GM12873 (cell line): ENCODE results near the gene WNK2.

Experiments
- CTCF ChIP-seq: IDR thresholded peaks from 2 replicates; pipeline ENCODE4 v1.5.1; 2012; ENCODE audit warnings: low read depth, mild to moderate bottlenecking, moderate library complexity, low read length, control low read depth; ENCODE audit not compliant: insufficient read depth; ENCODE audit errors: missing control alignments

WNK2 gene

GRCh38 chr9:93325307-93326035, 141.5 kb downstream of the WNK2 start:
- TF ChIP-seq CTCF = no peak

- no peak for TF ChIP-seq CTCF
These were observed 142.1 kb downstream of the WNK2 start for GRCh38 chr9:93326056-93326455.

- TF ChIP-seq CTCF = no peak
These were observed 142.7 kb downstream of the WNK2 start for GRCh38 chr9:93326654-93327053.

GRCh38 chr9:93329629-93330280, 145.8 kb downstream of the WNK2 start:
- TF ChIP-seq CTCF = no peak

- TF ChIP-seq CTCF = no peak
These were observed 148.4 kb downstream of the WNK2 start for GRCh38 chr9:93332317-93332716.

GRCh38 chr9:93336720-93337119, 152.8 kb downstream of the WNK2 start:
- TF ChIP-seq CTCF = no peak

GRCh38 chr9:93340091-93340490, 156.2 kb downstream of the WNK2 start:
- TF ChIP-seq CTCF = no peak
